DMS53 treated with DMSO at 0.1 percent for 48 hours (cell line): ENCODE data around the gene LPAR2.
A peak's percentile ranks its signal among the peaks of the same experiment; 100 is the strongest.

Experiments
- DNase-seq: peaks from one replicate; lab custom pipeline; 2025; ENCODE audit not compliant: unreplicated experiment; lab: John Stamatoyannopoulos, UW

The LPAR2 gene

DNA sequence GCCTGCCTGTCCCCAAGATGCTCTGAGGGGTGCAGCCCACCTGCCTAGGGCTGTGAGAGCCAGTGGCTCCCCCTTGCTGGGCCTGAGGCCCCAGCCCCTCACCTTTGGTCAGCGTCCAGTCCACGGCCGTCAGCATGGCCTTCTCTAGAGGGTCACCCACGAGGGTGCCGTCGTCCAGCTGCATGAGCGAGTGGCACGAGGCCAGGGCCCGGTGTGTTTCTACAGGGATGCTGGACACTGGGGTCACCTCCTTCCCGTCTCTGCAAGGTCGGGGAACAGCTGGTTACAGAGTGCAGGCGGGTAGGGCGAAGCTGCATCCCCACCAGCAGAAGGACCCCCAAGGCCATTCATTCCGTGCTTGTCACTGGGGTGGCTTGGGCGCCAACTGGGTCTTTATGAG lies 26.4 kb upstream of the LPAR2 start:
- DNase-seq, result no peak

DNA sequence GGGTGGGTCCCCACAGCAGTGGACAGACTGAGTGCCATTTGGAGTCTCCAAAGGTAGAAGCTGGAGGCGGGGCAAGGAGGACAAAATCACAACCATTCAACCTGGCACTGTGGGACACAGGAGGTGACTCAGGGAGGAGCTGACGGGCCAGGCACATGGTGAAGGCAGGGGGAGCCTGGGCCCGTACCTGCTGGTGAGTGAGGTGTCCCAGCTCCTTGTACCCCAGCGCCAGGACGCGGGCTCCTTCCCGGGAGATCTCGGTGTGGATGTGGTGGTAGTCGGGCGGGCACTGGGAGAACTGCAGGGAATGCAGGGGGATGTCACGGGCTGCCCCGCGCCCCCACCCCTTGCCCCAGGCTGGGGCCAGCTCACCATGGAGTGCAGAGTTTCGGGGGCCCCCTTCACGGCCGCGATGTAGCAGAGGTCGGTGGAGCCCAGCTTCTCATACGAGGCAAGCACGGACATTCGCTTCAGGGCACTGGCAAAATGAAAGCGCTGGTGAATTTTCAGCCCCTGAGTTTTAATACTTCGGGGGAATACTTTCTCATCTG lies 25.7 kb upstream of the LPAR2 start:
- DNase-seq, result no peak

DNA sequence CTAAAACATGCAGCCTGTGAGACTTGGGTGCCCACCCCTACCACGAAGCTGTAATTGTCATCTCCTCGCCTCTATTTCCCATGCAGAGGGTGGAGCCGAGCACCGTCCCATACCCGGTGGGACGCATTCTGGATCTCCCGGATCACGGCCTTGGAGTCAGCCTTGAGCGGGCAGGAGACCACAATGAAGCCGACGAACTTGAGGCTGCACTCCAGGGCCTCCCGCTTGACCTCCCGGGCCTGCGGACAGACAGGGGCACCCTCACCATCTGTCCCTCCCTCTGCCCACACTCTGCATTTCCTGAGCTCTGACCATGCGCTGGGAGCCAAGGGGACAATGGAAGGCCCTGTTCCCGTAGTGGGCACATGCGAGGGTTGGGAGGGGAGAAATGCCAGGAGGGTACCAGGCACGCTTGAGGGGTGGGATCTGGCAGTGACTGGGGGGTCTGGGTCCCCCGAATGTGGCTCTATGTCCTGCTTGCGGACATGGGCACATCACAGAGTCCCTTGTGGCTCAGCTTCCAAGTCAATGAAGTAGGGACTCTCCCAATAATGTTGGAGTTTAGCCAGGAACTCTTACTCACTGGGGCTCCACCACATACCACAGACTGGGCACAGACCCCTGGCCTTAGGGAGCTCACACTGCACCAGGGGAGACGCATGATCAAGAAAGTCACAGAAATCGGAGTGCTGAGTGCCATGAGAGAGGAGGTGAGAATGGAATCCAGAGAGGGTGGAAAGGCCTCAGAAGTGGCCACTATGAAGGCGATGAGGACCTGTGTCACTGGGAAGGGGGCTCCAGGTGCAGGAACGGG lies 24.7 kb upstream of the LPAR2 start:
- DNase-seq, result no peak

DNA sequence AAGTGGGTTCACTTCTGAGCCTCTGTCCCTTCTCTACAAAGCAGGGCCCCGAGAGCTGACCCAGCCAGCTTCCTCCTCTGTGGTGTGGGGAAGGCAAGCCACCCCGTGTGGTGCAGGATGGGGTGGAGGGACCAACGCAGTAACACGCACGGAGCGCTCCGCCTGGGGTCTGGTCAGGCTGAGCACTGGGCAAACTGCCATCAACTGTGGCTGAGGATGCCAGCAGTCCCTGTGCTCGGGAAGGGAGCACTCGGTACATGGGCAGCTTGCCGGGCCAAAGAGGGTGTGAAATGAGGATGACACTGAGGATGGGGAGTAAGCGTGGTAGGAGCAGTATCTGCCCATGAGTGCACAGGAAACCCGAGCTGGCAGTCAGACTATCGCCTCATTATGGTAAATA lies 23.1 kb upstream of the LPAR2 start:
- DNase-seq, result no peak

DNA sequence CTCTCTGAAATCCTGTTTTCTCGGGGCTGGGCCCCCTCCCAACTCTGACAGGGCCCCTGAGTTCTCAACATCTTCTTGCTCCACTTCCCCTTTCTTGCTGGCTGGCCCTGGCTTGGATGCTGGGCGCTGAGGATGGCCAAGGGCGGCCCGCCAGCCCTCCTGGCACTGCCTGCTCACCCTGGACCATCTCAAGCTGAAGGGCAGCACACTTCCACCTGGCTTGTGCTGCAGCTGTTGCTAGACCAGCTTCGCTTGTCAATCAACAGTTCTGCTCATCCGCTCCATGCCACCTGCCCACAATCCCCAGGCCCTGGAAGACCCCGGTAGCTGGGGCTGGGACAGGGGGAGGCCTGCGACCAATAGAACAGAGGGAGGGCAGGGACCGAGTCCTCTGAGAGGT lies 22.3 kb upstream of the LPAR2 start:
- DNase-seq, result no peak

DNA sequence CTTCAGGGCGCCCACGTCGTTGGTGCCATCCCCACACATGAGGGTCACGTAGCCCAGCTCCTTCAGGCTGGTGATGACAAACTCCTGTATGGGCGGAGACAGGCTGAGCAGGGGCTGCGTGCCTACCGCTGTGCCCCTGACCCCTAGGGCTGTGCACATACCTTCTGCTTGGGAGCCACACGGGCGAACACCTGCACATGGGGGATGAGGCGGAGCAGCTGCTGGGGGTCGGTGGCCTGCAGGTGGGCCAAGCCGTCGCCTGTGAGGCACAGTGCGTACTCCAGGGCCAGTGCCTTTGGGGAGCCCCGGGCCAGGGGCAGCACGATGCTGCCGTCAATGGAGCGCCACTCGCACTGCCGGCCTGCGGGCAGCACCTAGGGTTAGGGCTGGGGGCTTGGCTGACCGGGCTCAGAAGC lies 21.6 kb upstream of the LPAR2 start:
- no peak for DNase-seq

DNA sequence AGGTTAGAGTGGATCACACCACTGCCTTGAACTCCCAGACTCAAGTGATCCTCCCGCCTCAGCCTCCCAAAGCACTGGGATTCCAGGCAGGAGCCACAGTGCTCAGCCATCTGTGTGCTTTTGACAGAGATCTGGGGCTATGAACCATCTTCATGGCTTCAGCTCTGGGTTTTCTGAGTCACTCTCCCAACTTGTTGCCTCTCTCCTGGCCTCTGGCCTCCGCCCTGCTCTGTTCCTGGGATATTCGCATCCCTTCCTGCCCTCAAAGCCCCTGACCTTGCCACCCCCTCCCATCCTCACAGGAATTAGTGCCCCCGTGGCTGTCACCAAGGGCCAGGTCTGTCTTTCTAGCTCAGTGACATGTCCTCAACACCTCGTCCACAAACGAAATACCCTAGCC lies 21.1 kb upstream of the LPAR2 start:
- no peak for DNase-seq

DNA sequence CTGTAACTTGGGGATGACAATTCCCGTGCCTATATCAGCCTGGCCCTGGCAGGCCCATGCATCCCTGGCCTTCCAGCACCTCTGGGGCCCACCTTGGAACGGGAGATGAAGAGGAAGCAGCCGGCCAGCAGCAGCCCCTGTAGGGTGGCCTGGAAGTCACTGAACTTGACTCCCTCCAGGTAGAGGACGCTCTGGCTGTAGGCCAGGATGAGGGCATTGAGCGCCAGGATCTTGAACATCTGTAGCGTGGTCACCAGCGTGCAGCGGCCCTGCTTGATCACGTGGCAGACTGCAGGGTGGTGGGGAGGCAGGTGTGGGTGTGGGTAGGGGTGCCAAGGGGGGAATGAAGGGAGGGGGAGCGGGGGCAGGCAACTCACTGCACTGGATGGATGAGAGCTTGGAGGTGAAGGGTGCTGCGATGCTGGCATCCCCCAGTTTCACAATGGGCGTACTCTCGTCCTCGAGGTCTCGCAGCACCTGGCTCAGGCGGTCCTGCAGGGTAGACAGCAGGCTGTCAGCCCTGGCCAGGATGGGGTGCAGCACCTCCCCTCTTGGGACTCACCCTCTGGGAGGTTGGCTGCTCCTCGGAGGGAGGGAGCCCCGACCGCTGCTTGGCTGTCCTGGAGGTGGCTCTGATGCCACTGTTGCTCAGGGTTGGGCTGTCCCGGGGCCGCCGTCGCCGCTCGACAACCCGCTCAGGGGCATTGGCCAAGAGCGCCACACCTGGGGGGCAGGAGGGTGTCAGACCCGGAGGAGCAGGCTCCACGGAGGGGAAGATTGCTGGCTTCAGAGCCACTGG lies 19.2 kb upstream of the LPAR2 start:
- DNase-seq, result no peak

DNA sequence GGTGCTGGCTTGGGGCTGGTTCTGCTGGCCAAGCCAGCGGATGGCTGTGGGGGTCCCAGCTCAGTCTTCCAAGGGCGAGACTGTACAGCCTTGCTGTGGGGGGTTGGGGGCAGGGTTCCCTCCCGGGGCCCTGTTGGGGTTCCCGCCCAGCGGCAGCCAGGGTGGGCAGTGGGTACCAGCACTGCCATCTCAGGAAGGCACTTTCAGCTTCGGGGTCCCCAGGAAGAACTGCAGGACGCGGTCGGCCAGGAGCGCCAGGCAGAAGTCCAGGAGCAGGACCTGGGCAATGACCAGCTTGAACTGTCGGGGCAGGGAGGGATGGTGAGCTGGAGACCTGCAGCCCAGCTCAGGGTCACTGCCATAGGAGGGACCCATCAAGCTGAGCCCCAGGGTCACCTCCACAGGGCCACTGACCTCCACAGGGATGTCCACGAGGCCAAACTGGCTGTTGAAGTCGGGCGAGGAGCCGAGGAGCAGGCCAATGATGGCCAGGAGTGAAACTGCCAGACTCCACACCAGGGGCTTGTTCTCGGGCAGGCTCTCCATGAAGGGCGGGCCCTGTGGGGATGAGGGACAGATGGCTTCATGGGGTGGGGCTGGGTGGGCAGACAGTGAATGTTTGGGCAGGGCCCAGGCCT lies 17.3 kb upstream of the LPAR2 start:
- no peak for DNase-seq

DNA sequence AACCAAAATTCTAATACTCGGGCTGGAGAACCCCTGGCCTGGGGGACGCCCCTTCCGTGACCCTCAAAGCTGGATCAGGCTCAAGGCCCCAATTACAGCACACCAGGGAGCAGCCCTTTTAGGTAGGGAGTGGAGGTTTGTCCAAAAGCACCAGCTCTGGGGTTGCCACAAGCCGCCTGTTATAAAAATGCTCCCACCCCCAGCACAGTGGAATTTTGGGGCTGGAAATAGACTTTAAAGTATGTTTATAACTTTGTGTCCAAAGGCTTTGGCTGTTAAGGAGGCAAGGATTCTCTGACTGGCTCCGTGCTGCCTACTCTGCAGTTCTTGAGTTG lies 16.0 kb upstream of the LPAR2 start:
- DNase-seq, result no peak

DNA sequence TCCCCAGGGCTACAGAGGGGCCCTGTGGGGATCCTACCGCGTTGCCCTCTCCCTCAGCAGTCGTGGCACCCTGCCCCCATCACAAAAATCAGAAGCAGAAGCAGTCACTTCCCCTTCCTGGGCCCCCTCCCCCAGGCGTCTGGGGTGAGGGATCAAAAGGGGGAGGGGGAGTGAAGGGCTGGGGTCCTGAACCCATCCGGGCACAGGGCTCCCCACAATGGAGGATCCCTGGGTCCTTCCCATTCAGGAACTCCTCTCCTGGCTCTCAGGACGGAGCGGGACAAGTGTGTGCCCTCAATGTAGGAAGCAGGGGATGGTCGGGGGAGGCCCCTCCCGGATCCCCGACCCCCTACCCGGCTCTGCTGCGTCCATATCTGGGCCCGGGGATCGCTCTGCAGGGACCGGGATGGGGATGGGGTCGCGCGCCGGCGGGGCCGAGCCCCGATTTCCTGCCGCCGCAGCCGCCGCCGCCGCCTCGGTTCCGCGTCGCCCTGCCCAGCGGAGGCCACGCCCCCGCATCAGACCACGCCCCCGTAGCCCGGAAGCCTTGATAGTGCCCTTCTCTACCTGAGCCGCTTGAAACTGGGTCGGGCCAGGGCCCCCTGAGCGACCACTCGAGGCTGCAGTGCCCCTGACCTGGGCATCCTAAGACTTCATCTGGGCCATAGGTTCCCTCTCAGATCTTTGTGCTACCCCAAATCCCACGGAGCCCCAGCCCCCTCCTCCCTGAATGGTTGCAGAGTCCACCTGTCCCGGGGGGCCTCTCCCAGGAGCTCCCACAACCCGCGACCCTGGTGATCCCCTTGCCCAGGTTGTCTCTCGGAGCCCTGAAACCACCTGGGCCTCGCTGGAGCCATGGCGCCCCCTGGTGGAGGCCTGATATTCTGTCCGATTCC lies 15.4 kb upstream of the LPAR2 start, which contains the start of gene GMIP:
Gene GMIP, minus strand, starts transcription at position 500 of the 896 bp plus-strand sequence. Its CDS starts 128 bp downstream, at position 372.
- peak; percentile 15 for DNase-seq

DNA sequence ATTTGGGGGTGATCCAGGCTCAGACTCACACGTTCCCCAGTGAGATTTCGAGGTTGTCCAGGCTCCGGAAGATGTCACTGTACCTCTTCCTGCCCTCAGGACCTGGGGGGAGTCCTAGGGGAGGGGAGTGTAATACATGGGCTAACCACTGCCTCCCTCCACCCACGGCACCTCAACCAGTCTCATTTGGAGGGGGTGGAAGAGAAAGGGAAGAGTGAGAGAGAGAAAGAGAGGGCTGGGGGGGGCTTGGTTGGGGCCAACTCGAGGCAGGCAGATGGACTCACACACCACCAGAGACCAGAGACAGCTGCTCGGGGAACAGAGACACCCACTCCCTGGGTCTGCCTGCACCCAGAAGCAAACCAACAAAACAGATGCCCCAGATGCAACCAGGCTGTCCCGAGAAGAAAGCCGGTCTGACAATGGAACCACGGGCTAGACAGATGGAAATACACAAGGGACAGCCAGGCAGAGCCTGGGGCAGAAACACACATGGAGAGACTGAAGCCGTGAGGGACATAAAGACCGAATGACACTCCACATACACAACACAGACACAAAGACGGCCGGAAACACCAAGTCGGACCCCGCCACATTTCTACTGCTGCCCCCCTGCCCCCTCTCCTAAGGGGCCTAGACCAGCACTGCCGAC lies 14.6 kb upstream of the LPAR2 start:
- no peak for DNase-seq

DNA sequence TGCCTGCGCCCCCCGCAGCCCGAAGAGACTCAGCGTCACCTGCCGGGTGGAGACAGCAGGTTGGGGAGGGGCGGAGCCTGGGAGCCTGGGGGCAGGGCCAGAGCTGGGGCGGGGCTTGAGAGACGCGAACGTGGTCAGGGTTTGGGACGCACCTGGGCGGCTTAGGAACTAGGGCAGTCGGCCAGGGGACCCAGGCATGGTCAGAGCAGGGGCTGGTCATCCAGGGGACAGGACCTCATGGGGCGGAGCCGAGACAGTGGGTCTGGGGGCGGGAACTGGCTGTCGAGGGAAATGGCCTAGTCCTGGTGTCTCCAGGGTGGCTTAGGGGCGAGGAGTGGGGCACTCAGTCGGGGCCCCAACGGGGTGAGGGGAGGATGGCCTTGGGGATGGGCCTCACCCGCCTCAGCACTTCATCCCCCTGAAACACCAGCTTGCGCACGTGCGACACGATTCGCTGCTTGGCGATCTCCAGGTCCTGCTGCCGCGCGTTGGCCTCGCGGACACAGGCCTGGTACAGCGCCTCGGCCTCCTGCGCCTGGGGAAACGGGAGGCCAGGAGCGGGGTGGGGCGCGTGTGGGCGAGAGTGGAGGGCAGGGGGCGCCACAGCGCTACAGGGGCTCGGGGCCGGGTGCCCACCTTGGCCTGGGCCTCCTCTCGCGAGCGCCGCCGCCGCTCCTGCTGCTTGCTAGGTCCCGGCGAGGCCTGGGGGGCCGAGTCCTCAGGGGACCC lies 9.7 kb upstream of the LPAR2 start:
- DNase-seq, result no peak

DNA sequence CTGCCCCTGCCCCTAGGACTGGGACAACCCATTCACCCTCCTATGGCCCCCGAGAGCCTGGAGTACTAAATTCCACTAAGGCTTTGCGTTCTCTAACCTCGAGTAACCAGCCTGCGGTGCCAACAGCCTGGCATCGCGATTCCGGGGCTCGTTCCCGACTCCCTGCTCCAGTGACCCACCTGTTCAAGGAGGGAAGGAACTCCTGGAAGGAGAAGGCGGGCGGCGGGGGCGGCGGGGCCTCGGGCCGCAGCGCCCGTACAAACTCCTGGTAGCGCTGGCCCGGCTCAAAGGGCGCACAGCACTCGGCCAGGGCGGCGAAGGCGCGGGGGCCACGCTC lies 9.1 kb upstream of the LPAR2 start:
- DNase-seq, result no peak

DNA sequence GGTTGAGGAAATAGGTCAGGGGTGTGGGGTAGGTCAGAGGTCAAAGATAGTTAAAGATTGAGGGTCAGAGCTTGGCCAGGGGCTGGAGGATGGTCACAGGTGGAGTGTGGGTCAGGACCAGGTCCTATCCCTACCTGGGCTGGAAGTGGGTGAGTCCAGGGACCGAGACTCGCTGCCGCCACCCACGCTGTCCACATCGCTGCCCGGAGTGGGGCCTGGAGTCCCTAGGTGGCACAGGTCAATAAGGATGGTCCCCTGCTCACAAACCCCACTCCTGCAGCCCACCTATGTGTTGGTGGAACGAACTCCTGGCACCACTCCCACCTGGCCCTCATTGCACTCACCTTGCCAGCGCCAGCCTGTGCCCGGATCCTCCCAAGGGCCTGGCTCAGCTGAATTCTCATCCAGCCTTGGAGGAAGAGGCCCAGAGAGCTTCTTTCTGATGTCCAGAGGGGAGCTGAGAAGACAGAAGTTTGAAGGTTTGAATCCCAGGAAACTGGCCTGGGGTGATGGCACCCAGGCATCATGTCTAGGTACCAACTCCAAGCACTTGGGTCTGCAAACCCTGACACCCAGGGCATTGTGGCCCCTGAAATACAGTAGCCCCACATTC lies 8.7 kb upstream of the LPAR2 start:
- no peak for DNase-seq

DNA sequence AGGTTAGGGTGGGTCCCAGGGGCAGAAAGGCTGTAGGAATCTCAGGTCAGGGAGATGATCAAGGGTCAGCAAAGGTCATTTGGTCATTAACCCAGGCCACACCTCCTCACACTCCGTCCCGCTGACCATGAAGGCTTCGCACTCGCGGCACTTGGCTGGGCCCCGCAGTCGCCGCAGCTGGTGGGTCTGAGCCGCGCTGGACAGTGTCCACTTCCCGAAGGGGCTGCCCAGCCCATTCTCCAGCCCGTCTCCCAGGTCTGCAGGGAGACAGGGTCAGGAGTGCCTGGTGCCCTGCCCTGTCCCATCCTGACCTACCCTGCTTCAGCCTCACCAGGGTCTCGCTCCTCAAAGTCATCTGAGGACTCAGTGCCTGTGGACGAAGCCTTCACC lies 7.3 kb upstream of the LPAR2 start:
- no peak for DNase-seq

DNA sequence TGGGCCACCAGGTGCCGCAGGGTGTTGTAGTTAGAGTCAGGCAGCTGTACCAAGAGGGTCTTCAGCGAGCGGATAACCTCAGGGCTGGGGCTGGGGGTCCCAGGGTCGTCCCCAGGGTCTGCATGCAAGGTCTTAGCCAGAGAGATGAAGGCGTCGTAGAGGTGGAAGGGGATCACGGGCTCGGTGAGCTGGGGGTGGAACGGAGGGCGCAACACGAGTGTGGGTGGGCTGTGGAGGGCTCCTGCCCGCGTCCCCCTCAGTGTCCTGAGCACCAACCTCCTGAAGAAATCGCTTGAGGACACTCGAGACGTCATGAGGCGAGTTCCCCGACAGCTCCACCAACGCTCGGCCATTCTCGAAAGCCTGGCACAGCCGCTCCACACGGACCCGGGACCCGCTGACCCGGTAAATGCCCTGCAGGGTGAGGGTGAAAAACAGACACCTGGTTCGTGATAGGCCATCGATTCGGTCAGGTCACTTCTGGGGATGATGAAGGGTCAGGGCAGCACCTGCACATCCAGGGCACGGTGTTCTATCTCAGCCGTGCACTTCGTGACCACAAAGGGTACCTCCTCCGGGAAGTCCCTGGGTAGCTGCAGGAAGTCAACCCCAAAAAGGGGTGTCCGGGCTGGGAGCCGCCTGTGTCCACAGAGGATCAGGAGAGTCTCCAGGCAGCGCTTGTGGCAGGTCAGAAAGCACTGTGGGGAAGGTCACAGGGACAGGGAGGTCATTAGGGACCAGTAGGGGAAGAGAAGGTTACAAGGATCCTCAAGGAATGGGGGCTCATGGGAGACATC lies 6.7 kb upstream of the LPAR2 start:
- no peak for DNase-seq

DNA sequence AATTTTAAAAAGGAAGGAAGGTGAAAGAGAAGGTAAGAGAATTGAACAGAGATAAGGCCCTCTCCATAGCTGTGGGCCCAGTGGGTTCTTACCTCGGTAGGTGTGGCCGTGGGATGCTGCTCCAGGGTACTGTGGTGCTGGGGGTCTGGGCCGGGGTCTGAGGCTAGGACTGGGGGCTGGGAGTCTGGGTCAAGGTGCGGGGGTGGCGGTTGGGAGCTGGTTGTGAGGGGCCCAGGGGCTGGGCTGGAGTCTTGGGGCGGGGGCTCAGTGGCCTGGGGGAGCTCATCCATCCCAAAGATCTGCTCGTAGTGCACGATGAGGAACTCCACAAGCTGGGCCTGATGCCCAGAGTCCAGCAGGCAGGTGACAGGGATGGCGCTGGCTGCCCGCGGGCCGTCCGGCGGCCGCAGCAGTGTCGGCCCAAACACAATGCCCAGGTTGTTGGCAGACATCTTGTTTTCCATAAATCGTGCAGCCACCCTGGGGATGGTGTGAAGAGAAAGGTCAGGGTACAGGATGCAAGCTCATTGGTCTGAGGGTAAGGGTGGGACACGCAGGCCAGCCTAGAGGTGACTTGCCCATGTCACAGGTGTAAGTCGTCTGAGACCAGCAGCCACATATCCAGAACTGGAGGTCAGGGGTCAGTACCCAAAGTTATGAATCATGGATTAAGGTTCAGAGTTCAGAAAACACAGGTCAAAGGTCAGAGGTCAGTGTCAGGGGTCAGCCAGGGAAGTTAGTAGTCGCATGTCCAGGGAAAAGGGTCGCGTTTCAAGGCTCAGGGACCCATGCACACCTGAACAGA lies 5.9 kb upstream of the LPAR2 start:
- no peak for DNase-seq
